ENCODE data around the gene SEZ6. TPM values are rescaled to one million over a fixed set of nuclear protein-coding genes. Genes with fewer than 3 reads are reported as not detected.

The SEZ6 gene
- total RNA-seq, 1 donor from 2014 or later = 10.1 TPM

- Mint-ChIP-seq H3K4me3 (ENCODE audit: low read depth) (no peak overlapping the region), H3K9me3 (ENCODE audit: low read depth) (no peaks in the 10 kb centered on the region), H3K27ac (no peak overlapping the region), H3K4me1 (ENCODE audit: low read depth) (no peaks in the 10 kb centered on the region), H3K27me3 (peaks cover 22% of the 10 kb centered on the region), H3K36me3 (ENCODE audit: insufficient read depth) (no peaks in the 10 kb centered on the region)
- TF ChIP-seq, protein P1, sequence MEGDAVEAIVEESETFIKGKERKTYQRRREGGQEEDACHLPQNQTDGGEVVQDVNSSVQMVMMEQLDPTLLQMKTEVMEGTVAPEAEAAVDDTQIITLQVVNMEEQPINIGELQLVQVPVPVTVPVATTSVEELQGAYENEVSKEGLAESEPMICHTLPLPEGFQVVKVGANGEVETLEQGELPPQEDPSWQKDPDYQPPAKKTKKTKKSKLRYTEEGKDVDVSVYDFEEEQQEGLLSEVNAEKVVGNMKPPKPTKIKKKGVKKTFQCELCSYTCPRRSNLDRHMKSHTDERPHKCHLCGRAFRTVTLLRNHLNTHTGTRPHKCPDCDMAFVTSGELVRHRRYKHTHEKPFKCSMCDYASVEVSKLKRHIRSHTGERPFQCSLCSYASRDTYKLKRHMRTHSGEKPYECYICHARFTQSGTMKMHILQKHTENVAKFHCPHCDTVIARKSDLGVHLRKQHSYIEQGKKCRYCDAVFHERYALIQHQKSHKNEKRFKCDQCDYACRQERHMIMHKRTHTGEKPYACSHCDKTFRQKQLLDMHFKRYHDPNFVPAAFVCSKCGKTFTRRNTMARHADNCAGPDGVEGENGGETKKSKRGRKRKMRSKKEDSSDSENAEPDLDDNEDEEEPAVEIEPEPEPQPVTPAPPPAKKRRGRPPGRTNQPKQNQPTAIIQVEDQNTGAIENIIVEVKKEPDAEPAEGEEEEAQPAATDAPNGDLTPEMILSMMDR (IDR thresholded peaks at IDR 0.05; ENCODE audit: unreplicated experiment) = no peak
- DNase-seq (ENCODE audit: low spot score, unreplicated experiment) = no peak
Observed at GRCh38 chr17:28960256-28961061, 45.4 kb downstream of the SEZ6 start.

- Mint-ChIP-seq H3K36me3 (ENCODE audit: insufficient read depth) (no peaks in the 10 kb centered on the region), H3K27ac (no peak overlapping the region), H3K27me3 (peaks cover 22% of the 10 kb centered on the region), H3K4me1 (ENCODE audit: low read depth) (no peaks in the 10 kb centered on the region), H3K9me3 (ENCODE audit: low read depth) (no peaks in the 10 kb centered on the region), H3K4me3 (ENCODE audit: low read depth) (no peak overlapping the region)
- TF ChIP-seq, protein P1 (IDR thresholded peaks at IDR 0.05; ENCODE audit: unreplicated experiment) = no peak
- DNase-seq (ENCODE audit: low spot score, unreplicated experiment) = no peak
Observed at GRCh38 chr17:28959471-28959871, 46.4 kb downstream of the SEZ6 start.

- Mint-ChIP-seq H3K9me3 (ENCODE audit: low read depth) (no peaks in the 10 kb centered on the region), H3K36me3 (ENCODE audit: insufficient read depth) (no peaks in the 10 kb centered on the region), H3K27ac (no peak overlapping the region), H3K4me3 (ENCODE audit: low read depth) (no peak overlapping the region), H3K4me1 (ENCODE audit: low read depth) (no peaks in the 10 kb centered on the region), H3K27me3 (peaks cover 19% of the 10 kb centered on the region)
- DNase-seq (ENCODE audit: low spot score, unreplicated experiment) = no peak
- TF ChIP-seq, protein P1 (IDR thresholded peaks at IDR 0.05; ENCODE audit: unreplicated experiment) = no peak
Observed at GRCh38 chr17:28958820-28959455, 46.9 kb downstream of the SEZ6 start.

GRCh38 chr17:28957992-28958355 is 47.9 kb downstream of the SEZ6 start:
- TF ChIP-seq, protein P1 (IDR thresholded peaks at IDR 0.05; ENCODE audit: unreplicated experiment) = no peak
- H3K9me3 Mint-ChIP-seq (ENCODE audit: low read depth) = no peaks in the 10 kb centered on the region
- no peaks in the 10 kb centered on the region for H3K36me3 Mint-ChIP-seq (ENCODE audit: insufficient read depth)
- no peak overlapping the region for H3K4me3 Mint-ChIP-seq (ENCODE audit: low read depth)
- no peak for DNase-seq (ENCODE audit: low spot score, unreplicated experiment)
- H3K4me1 Mint-ChIP-seq (ENCODE audit: low read depth) = peaks cover under 1% of the 10 kb centered on the region
- H3K27ac Mint-ChIP-seq = no peak overlapping the region
- peaks cover 10% of the 10 kb centered on the region for H3K27me3 Mint-ChIP-seq

- no peak overlapping the region for H3K27ac Mint-ChIP-seq
- H3K9me3 Mint-ChIP-seq (ENCODE audit: low read depth) = no peaks in the 10 kb centered on the region
- H3K4me3 Mint-ChIP-seq (ENCODE audit: low read depth) = no peak overlapping the region
- no peaks in the 10 kb centered on the region for H3K36me3 Mint-ChIP-seq (ENCODE audit: insufficient read depth)
- TF ChIP-seq, protein P1 (IDR thresholded peaks at IDR 0.05; ENCODE audit: unreplicated experiment) = no peak
- DNase-seq (ENCODE audit: low spot score, unreplicated experiment) = no peak
- peaks cover 9% of the 10 kb centered on the region for H3K27me3 Mint-ChIP-seq
- H3K4me1 Mint-ChIP-seq (ENCODE audit: low read depth) = peaks cover 2% of the 10 kb centered on the region
Observed at GRCh38 chr17:28957277-28957991, 48.4 kb downstream of the SEZ6 start.

Data from progenitor cell of endocrine pancreas (in vitro differentiated cells).